Stimulated activated CD4-positive, alpha-beta T cell treated with anti-CD3 and anti-CD28 coated beads, Interleukin-15, amount 100 ng/mL, for 24 hours (primary cell): ENCODE data around the gene FAM43B.

Experiments
- DNase-seq: peaks from one replicate; pipeline ENCODE4 v3.0.0-alpha.2; 2020

The FAM43B gene

DNA sequence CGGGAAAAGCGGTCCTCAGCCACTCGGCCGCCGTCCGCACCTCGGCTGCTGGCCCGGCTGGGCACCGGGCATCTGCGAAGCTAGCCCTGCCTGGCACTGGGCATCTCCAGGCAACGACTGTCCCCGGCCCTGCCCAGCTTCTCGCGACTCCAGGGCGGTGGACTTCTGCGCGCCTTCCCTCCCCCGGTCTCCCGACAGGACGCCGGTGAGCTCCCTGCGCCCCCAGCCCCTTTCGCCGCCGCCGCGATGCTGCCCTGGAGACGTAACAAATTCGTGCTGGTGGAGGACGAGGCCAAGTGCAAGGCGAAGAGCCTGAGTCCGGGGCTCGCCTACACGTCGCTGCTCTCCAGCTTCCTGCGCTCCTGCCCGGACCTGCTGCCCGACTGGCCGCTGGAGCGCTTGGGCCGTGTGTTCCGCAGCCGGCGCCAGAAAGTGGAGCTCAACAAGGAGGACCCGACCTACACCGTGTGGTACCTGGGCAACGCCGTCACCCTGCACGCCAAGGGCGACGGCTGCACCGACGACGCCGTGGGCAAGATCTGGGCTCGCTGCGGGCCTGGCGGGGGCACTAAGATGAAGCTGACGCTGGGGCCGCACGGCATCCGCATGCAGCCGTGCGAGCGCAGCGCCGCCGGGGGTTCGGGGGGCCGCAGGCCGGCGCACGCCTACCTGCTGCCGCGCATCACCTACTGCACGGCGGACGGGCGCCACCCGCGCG lies 514 bp downstream of the FAM43B start:
- no peak for DNase-seq

DNA sequence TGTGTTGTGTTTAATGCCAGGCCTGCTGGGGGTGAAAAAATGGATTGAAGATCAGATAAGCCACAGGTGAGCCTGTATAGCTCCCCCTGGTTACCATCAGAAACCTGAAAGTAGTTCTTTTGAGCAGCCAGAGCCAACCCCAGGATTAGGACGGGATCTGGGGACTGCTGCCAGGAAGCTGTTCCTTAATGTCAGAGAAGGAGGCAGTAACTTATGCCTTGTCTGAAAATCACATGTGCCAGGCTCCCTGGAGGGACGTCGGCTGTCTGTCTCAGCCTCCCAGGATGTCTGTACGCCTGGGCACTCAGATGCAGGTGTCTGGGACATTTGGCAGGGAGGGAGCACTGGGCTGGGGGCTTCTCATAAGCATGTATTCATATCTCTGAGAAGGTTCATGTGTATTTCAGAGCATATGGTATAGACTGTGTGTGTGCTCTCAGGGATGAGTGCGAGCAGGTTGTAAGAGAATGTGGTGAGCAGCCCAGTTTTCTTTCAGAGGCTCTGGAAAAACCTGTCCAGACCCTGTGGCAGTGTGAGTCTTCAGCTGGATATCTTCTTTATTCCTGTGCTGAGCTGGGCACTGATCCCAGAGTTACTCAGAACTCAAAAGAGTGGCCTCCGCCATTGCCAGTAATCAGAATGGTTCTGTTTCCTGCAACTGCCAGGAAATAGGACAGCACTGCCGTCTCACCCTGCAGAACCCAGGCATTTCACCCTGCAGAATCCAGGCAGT lies 2.8 kb downstream of the FAM43B start:
- no peak for DNase-seq

DNA sequence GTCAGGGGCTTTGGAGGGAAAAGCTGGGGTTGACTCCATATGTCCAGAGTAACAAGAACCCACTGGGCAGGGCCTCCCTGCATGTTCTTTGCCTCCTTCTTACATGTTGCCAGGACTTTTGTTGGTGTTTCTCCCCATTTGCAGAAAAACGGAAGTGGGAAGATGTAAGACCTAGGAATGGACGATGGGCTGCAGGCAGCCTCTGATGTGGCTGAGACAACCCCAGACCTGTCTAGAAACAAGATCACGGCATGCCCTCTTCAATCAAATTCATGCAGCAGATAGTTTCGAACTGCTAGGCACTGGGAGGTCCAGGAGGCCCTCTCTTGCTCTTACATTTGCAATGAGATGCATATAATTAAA lies 3.4 kb downstream of the FAM43B start:
- no peak for DNase-seq

DNA sequence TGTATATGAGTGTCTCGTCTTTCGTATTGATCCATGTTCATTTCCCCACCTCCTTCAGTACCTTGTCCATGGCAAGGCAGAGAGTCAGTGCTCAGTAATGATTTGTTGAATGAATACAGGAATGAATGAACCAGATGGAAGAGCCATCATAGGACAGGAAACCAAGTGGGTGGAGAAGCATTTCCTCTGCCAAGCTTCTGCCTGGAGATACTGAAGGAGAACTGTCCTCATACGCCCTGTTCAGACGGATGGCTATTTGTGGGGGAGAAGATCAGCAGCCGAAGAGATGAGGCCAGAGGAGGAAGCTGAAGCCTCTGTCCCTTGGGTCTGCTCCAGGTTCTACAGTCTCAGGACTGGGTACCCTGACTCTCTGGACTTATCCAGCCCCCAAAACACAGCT lies 5.8 kb downstream of the FAM43B start:
- no peak for DNase-seq

DNA sequence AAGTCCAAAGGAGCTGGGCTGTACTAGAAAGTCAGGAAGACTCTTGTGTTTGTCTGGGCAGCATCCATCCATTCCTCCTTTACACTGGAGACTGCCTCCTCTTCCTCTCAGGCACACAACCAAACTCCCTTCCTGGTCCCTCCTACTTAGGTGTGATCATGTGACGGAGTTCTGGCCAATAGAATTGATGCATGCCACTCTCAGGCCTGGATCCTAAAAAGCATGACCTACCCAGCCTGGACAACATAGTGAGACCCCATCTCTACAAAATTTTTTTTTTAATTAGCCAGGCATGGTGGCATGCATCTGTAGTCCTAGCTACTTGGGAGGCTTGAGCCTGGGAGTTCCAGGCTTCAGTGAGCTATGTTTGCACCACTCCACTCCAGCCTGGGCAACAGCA lies 8.6 kb downstream of the FAM43B start:
- DNase-seq: no peak

DNA sequence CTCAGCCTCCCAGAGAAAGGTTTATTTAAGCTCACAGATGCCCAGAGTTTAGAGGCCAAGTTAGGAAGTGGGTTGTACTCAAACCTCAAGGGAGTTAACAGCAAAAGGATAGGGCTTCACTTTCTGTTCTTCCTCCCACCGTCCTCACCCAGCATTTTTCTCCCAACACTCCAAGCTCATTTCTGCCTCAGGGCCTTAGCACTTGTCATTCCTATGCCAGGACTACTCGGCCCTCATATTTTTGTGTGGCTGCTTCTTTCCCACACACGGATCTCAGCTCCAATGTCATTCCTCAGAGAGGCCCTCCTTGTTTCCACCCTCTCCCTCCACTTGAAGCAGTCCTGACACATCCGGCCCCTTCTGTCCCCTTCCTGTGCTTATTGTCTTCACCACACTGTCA lies 12.9 kb downstream of the FAM43B start:
- no peak for DNase-seq

DNA sequence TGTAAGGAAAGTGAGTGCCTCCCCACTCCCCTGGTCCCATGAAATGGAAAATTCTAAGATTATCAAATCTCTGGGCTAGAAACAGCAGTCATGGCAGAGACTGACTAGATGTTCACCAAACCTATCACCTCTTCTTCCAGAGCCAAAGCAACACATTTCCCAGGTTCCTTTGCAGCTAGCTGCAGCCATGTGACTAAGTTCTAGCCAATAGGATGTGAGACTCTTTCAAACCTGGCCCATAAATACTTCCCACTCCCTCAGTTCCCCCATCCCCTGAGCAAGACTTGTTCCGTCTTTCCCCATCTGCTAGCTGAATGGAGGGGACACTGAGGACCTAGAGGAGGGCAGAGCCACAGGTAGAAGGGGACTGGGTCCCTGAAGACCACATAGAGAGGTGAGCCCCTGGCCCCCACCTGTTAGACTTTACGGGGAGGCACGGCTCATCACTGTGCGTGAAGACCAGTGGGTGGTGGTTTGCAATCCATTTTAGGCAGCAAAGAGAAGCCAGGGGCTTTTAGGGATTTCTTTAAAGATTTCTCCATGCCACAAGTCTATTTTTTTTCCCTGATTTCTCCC lies 17.2 kb downstream of the FAM43B start:
- DNase-seq: no peak

DNA sequence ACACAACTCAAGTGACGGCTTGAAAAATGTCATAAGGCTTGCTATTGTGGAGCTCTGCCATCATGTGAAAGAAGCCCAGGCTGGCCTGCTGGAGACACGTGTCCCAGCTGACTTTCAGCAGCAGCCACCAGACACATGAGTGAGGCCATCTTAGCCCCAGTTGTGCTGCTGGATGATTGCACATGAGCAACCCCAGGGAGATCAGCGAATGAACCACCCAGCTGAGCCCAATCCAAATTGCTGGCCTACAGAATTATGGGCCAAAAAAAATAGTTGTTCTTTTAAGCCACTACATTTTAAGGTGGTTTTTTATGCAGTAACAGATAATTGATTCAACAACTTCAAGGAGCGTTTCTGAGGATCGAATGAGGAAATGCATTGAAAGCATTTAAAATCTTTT lies 19.1 kb downstream of the FAM43B start:
- no peak for DNase-seq

DNA sequence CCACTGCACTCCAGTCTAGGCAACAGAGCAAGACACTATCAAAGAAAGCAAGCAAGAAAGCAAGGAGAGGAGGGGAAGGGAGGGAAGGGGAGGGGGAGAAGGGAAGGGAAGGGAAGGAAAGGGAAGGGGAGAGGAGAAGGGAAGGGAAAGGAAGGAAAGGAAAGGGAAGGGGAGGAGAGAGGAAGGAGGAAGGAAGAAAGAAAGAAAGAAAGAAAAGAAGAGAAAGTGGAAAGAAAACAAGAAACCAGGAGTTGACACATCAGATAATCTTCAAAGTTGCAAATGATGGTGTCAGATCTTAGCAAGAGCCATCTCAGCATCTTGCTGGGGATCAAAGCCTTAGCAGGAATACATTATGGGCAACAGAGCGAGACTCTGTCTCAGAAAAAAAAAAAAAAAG lies 21.6 kb downstream of the FAM43B start:
- no peak for DNase-seq

DNA sequence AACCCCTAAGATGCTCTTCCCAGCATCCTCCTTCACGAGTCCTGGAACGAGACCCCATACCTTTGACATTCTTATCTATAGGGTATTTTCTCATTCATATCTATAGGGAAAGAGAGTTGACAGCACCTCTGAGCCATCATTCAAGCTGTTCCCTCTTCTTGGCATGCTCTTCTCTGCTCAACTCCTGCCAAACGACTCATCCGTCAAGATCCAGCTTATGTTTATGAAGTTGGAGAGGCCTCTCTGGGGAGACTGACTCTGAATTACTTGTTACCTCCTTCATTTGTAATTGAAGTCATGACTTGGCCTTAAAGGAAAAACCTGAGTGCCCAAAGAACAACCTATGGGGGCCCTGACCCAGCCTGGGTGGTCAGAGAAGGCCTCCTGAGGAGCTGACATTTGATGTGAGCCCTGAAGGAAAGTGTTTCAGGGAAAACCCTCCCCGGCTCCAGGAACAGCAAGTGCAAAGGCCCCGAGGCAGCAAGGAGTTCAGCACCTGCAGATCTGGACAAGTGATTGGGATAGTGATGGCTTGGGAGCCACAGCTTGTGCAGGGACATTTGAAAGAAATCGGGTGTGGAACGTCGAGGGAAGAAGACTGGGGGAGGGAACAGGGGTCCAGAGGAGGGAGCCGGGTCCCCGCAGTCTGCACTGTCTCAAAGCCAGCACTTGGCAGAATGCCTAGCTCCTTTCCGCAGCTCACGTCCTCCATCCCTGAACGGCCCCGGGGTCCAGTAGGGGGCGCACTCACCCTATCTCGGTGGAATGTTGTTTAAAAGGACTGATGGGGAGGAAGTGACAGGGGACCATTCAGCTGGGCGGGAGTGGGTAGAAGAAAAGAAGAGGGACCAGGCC lies 22.5 kb downstream of the FAM43B start:
- peak; percentile 86 for DNase-seq

DNA sequence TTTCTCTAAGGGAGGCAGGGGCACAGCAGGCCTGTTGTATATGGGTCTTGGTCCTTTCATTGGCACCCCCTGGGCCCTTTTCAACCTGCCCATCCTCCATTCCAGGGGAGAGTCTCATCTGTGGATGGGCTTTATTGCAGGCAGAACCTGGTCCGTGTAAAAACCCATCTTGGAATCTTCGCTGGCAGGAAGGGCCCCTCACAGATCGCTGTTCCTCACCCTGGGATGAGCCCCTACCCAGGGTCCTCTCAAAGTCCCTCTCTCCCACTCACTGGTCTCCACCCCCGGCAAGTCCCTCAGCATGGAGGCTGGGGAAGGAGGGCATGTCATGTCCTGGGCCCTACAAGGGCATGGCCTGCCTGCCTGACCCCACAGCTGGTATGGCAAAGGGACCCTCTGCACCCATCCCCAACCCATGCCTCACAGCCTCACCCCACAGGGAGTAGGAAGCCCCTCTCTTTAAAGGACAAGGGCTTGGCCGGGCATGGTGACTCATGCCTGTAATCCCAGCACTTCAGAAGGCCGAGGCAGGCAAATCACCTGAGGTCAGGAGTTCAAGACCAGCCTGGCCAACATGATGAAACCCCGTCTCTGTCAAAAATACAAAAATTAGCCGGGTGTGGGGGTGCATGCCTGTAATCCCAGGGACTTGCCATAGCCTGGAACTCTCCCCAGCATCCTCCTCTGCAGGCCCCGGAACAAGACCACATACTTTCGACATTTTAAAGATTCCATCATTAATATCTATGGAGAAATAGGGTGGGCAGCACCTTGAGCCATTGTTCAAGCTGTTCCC lies 23.4 kb downstream of the FAM43B start:
- no peak for DNase-seq

DNA sequence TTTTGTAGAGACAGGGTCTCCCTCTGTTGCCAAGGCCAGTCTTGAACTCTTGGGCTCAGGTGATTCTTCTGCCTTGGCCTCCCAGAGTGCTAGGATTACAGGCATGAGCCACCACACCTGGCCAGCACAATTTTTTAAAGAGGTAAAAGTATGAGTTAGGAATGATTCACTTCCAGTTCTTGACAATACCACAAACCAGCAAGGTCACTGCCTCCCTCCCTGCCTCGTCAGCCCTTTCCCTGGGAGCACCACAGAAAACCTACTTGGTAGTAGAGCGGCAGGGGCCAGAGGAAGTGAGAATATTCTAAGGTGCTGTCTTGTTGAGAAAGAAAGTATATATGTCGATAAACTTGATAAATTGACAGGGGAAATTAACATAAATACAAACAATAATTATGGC lies 25.7 kb downstream of the FAM43B start:
- DNase-seq: no peak

DNA sequence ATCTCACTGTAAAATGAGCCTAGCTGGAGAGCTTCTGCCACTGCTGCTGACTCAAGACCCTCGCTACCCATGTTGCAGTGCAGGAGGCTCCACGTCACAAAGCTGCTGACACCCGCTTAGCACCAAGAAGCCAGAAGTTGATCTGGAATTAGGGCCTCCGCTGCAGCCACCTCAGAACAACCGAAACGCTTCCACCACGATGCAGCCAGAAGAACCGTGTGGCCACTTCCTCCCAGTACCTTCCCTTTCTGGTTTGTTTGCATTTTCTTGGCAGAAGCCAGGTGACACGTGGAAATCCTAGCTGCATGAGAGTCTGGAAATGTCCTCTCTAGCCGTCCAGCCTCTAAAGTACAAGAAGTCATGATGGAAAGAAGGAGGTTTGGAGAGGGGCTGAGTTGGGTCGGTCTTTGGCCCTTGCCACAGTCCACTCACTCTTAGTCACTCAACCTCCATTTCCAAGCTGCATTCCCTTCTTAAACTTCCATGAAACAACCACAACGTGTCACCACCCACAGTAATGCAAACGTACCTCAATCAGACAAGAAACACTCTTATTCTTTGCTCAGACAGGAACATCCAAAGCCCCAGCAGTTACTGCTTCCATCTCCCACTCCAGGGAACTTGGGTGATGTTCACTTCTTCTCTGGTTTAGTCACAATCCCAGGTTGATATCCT lies 26.5 kb downstream of the FAM43B start:
- DNase-seq: no peak

DNA sequence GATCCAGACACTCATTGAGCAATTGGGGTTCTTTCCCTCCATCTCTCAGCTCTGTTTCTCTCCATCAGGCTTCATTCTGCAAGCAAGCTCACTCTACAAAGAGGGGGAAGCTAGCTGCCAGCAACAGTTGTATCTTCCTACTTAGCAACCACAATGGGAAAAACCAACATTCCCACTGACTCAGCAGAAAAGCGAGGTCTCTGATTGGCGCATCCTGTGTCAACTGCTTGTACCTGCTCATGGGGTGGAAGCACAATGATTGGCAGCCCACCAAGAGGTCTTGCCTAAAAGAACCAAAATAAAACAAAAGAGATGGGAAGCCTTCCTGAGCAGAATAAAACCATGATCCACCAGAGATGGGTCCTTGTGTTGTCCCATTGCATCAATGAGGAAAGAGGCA lies 32.5 kb downstream of the FAM43B start:
- DNase-seq: no peak

DNA sequence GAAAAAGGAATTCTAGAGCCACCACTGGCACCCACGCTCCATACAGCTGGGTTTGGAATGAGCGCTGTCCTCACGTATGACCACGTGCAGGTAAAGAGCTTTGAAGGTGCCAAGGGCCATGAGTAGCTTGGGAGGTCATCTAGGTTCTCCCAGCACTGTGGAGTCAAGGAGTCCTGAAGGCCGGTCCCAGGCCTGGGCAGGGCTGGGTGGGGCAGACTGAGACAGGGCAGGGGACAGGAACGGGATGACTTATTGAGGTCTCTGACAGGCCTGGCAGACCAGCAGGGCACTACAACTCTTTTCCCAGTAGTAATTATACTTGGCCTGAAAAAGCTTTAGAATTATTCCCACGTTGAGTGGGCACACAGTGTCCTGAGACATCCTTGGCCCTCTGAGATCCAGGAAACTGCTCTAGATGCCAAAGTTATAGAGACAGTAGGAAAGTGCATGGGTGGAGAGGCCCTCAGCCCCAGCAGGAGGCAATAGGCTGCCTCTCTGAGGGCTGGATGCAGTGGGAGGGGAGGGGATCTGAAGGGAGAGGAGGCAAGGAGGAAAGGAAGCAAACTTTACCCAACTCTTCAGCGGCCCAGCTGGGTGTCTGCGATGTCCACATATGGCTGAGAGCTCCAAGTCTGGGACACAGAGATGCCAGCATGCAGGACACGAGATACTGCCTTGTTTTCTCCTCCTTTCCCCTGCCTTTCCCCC lies 34.7 kb downstream of the FAM43B start:
- no peak for DNase-seq

DNA sequence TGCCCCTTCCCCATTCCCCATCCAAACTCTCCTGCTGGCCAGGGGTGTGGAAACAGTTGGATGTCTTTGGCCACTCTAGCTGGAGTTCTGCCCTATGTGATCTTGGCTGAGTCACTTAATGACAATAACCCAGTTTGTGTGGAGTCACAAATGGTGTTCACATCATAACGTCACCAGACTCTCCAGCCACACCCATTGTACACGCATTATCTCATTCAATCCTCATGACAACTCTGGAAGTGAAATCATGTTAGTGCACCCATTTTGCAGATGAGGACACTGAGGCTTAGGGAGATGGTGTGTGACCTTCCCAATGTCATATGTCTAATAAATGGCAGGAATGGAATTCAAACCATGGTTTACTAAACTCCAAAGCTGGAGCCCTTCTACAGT lies 35.3 kb downstream of the FAM43B start:
- DNase-seq: no peak

DNA sequence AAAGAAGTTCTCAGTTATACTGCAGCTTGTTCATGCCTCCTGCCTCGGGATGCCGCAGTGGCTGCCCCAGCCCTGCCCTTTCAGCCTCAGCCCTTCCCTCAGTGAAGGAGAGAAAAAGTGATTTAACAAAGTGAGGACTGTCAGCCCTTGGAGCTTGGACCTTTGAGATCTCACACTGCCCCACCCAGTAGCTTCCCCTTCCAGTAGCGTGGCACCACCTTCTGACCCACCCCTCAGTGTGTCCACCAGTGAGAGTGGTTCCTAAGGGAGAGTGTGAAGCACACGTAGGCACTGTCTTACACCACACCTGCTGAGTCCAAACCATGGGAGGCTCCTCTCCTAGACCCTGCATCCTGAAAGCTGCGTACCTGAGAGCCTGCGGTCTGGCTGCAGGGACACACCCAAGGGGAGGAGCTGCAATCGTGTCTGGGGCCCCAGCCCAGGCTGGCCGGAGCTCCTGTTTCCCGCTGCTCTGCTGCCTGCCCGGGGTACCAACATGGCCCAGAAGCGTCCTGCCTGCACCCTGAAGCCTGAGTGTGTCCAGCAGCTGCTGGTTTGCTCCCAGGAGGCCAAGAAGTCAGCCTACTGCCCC lies 36.4 kb downstream of the FAM43B start, which contains the start of gene CDA:
Gene CDA (plus strand): TSS at position 464 of the 592 bp plus-strand sequence. CDS start 33 bp downstream, at position 497.
- DNase-seq: no peak

DNA sequence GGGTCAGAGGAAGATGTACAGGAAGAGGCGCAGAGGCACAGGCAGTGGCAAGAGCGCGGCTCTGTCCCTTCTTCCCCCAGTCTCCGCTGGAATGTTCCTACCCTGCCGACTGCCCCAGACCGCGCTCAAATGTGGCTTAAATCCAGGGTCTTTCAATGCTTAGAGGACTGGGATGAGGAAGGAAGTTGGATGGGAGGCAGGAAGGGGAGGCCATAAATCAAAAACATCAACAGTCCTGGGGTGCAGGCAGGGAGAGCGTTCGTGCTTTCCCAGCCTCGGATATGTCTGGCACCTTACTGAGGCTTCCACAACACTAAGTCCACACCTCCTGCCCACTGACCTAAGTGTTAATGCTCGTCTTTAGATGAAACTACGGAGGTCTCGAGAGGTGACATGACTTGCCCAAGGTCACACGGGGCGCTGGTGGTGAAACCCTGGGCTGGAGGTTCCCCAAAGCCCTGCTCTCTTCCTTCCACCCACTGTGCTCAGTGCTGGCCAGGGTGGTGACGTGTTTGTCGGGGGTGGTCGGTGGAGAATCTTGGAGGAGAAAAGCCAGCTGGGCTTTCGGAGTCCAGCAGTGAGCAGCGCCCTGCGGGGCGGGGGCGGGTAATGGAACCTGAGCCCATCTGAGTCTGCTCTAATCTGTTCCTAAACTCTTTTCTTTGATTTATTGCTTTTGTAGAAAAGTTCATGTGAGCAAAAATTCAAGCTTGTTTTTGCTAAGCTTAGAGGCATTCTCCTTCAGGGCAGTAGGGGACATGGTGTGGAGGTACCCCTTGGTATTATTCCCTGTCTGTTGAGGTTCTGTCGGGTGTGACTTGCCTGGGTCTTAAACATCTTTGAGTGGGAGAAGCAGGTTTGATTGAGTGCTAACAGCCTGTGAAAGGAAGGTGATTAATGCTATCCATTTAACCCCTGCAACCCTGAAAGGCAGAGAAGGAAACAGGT lies 37.2 kb downstream of the FAM43B start:
- DNase-seq: no peak

DNA sequence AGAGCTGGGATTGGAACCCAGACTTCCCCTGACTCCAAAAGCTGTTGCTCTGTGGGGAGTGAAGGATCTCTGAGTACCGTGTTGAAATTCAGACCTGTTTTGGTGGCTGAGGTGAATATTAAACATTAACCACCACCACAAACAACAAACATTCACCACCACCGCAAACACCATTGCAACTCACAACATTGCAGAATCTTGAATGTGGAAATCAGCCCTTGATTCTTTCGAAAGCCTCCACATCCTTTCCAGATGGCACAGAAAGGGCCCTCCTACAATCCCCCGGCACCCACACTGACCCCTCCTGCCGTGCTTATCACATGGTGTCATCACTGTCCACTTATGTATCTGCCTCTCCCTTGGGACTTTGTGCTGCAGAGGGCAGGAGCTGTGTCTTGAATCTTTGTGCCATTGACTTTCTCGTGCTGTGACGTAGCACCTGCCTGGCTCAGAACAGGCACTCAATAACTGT lies 38.0 kb downstream of the FAM43B start:
- no peak for DNase-seq

DNA sequence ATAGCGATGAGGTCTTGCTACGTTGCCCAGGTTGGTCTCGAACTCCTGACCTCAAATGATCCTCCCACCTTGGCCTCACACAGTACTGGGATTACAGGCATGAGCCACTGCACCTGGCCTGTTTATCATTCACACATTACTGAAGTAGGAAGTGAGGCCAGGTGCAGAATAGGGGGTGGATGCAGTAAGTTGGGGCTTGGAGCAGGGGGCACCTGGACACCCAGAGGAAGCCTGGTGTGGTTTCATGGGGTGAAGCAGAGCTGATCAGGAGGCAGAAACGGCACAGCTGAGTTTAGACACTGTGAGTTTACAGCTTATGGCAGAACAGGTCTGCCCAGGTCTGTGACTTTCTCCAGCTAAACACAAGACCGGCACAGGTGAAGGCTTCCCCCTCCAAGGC lies 41.4 kb downstream of the FAM43B start:
- DNase-seq: no peak
